DOHH2 (cell line): ENCODE results near the gene ZDHHC5.

Experiments used
- CTCF ChIP-seq: fragments of 200-600 bp; sonication (generic); IDR thresholded peaks from one replicate; pipeline ENCODE4 v1.5.1; 2014; ENCODE audit warnings: antibody characterized with exemption, mild to moderate bottlenecking, low read depth, low read length; ENCODE audit not compliant: poor library complexity, severe bottlenecking
- EZH2phosphoT487 ChIP-seq: fragments of 200-600 bp; sonication (generic); IDR thresholded peaks from 2 replicates; pipeline ENCODE4 v1.6.1; 2017; ENCODE audit warnings: borderline replicate concordance, mild to moderate bottlenecking, antibody characterized with exemption, low read length, moderate library complexity, mixed read lengths

- TF ChIP-seq CTCF (no peak), EZH2phosphoT487 (no peak)
These were observed 16.5 kb upstream of the ZDHHC5 start for GRCh38 chr11:57651408-57651807.
